RWPE1 (cell line): ENCODE results near the gene TCF4.

Experiments
- CTCF ChIA-PET: fragments of 350-600 bp; sonication (Branson Sonifier 250); formaldehyde crosslinking; extraction: SDS; loops from one replicate; lab custom pipeline; 2021; lab: Yijun Ruan, JAX
- POLR2A ChIA-PET: fragments of 400-600 bp; formaldehyde crosslinking; extraction: SDS; loops from one replicate; lab custom pipeline; 2020; ENCODE audit warnings: antibody characterized with exemption; ENCODE audit not compliant: low non-redundant PET; lab: Yijun Ruan, JAX
- DNase-seq: peaks from one replicate; pipeline ENCODE4 v3.0.0; 2012; ENCODE audit warnings: low spot score
- H3K27ac ChIP-seq: fragments of 450-650 bp; 2 replicates; pipeline ENCODE4 v1.5.1; 2017
- CTCF ChIP-seq: fragments of 450-650 bp; conservative IDR thresholded peaks from 2 replicates; pipeline ENCODE4 v1.5.1; 2017; ENCODE audit warnings: low read depth, mild to moderate bottlenecking

The TCF4 gene

GRCh38 chr18:55220523-55220922 lies 367.5 kb downstream of the TCF4 start:
- no peak overlapping the region for H3K27ac ChIP-seq
- no peak for DNase-seq
- CTCF ChIA-PET: no interaction called here
- TF ChIP-seq CTCF: no peak
- POLR2A ChIA-PET: no interaction called here

DNA sequence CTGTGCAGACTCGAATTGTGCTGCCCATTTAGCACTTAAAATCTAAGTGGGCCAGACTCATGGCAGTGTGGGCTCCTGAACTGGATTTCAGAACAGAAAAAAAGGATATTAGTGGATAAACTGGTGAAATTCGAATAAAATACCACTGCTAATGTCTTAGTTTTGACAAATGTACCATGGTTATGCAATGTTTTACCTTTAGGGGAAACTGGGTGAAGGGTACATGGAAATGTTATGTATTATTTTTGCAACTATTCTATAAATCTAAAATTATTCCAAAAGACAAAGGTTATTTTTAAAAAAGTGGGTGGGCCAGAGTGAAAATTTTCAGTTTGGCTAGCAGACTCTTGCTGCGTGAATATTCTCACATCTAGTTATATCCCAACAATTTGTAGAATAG lies 368.2 kb downstream of the TCF4 start:
- ChIA-PET POLR2A (no interaction called here), CTCF (no interaction called here)
- no peak for DNase-seq
- TF ChIP-seq CTCF: no peak
- no peak overlapping the region for H3K27ac ChIP-seq

DNA sequence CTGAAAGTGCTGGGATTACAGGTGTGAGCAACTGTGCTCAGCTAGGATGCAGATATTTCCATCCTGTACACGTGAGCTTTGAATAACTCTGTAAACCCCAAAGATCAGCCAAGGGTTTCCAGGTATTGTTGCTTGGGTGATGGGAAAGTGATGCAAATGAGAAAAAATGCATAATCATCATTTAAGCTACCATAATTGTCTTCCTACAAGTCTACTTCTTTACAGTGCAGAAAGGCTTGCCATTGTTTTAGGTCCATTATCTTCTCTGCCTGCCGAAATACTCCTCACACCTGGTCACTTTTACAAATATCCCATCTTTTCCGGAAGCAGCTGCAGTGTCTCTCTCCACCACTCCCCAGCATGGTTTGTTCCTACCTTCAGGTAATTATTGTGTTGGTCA lies 368.9 kb downstream of the TCF4 start:
- H3K27ac ChIP-seq: no peak overlapping the region
- DNase-seq: no peak
- CTCF ChIA-PET: no interaction called here
- POLR2A ChIA-PET: no interaction called here
- TF ChIP-seq CTCF: no peak

DNA sequence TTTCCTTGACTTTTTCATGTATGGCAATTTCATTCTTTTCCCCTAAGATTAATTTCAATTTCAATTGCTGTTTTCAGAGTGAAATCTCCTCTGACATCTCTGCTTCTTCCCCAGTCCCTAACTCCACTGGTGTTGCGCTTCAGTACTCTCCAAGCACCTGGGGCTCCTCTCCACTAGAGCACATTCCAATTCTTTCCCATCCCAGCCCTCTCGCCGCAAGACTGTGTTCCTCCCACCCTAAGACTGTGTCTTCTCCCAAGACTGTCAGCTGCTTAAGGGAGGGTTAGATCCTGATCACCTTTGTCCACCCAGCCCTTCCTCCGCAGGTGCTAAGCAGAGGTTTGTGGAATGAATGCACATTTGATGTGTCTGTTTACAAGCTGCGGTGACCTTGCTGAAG lies 373.0 kb downstream of the TCF4 start:
- no peak overlapping the region for H3K27ac ChIP-seq
- ChIA-PET CTCF (interaction anchor here (0.6 kb wide), 1 partner anchor 178 kb away, joined by 3 read pairs; no protein-coding TSS in a partner anchor), POLR2A (no interaction called here)
- DNase-seq: no peak
- no peak for TF ChIP-seq CTCF

DNA sequence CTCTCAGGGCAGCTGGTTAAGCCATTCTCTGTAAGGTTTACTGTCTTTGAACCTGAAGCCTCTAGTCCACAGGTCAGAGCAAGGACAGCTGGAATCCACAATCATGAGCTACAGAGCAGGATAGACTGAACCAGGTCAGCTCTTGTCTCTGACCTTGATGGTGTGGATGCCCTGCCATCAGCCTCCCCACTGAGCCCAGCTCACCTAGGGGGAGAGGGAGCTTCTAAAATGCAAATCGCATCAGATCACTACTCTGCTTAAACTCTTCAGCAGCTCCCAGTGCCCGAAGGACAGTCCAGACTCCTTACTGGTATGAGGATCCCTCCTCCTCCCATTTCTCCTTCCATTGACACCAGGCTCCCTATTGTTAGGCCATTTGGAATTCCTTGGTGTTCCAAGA lies 373.5 kb downstream of the TCF4 start:
- no peak overlapping the region for H3K27ac ChIP-seq
- DNase-seq: no peak
- no peak for TF ChIP-seq CTCF
- CTCF ChIA-PET: interaction anchor here (0.6 kb wide), 1 partner anchor 178 kb away, joined by 3 read pairs; no protein-coding TSS in a partner anchor
- POLR2A ChIA-PET: no interaction called here

- CTCF ChIA-PET: no interaction called here
- POLR2A ChIA-PET: no interaction called here
- TF ChIP-seq CTCF: no peak
- no peak for DNase-seq
- H3K27ac ChIP-seq: no peak overlapping the region
Observed at GRCh38 chr18:55213586-55213985, 374.4 kb downstream of the TCF4 start.

DNA sequence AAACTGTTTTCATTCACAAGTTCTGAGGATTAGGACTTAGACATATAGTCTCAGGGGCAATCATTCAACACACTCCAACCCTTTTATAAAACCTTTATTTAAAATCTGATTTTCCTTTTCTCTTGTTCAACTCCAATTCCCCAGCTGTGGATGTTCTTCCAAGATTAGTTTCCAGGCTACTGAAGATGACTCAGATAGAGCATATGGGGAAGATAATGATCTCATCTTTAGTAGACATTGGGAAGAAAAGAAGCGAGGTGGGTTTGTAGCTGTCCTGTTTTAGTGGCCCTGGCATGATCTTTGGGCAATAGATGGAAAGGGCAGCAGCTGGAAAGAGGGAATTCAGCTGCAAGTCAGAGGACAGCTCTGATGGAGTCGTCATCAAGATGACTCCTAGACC lies 381.1 kb downstream of the TCF4 start:
- CTCF ChIA-PET: no interaction called here
- no peak overlapping the region for H3K27ac ChIP-seq
- POLR2A ChIA-PET: no interaction called here
- no peak for DNase-seq
- TF ChIP-seq CTCF: no peak
